Esophagus squamous epithelium (tissue), 4 donors: ENCODE measurements around the gene RNF10.
"Not testable (repeated sequence)": the region's sequence is repeated elsewhere in the genome, so short reads cannot be mapped to it uniquely, and the experiment has no call there.

ENCODE experiments used
- POLR2A ChIP-seq, 4 donors: fragments of 450-650 bp; IDR thresholded peaks; one replicate each; pipeline ENCODE4 v1.6.1; 2017; ENCODE audit warnings: antibody characterized with exemption in 4 of 4, mild to moderate bottlenecking in 4 of 4, moderate library complexity in 3 of 4
- TF ChIP-seq, protein P1 (sequence below), 6 experiments: fragments of 450-650 bp in 4 of 6; fragments of 200-600 bp in 2 of 6; sonication (generic) in 2 of 6; IDR thresholded peaks; one replicate each; pipeline ENCODE4 v1.5.1; 2016 to 2019; ENCODE audit warnings: antibody characterized with exemption in 6 of 6, mild to moderate bottlenecking in 4 of 6, moderate library complexity in 4 of 6

DNA sequence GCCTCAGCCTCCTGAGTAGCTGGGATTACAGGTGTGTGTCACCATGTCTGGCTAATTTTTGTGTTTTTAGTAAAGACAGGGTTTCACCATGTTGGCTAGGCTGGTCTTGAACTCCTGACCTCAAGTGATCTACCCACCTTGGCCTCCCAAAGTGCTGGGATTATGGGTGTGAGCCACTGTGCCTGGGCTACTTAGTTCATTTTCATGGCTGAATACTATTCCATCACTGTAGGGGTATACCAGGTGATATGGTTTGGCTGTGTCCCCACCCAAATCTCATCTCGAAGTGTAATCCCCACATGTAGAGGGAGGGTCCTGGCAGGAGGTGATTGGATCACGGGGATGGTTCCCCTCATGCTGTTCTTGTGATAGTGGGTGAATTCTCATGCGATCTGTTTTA, 83.0 kb downstream of the RNF10 start:
- TF ChIP-seq, protein P1, sequence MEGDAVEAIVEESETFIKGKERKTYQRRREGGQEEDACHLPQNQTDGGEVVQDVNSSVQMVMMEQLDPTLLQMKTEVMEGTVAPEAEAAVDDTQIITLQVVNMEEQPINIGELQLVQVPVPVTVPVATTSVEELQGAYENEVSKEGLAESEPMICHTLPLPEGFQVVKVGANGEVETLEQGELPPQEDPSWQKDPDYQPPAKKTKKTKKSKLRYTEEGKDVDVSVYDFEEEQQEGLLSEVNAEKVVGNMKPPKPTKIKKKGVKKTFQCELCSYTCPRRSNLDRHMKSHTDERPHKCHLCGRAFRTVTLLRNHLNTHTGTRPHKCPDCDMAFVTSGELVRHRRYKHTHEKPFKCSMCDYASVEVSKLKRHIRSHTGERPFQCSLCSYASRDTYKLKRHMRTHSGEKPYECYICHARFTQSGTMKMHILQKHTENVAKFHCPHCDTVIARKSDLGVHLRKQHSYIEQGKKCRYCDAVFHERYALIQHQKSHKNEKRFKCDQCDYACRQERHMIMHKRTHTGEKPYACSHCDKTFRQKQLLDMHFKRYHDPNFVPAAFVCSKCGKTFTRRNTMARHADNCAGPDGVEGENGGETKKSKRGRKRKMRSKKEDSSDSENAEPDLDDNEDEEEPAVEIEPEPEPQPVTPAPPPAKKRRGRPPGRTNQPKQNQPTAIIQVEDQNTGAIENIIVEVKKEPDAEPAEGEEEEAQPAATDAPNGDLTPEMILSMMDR (IDR thresholded peaks at IDR 0.05) = not testable (repeated sequence)
- TF ChIP-seq POLR2A (IDR thresholded peaks at IDR 0.05) = not testable (repeated sequence)
